Omental fat pad (tissue), 4 donors: ENCODE results near the gene TLCD3B. TPM values are rescaled to one million over a fixed set of nuclear protein-coding genes. Genes with fewer than 3 reads are reported as not detected.

Source experiments
- ATAC-seq: fragments of 150-250 bp; one replicate; pipeline ENCODE4 v1.9.1; 2016; ENCODE audit warnings: mild to moderate bottlenecking, moderate library complexity; ENCODE audit not compliant: low FRiP score
- DNase-seq: peaks from one replicate; pipeline ENCODE4 v3.0.0-alpha.2; 2019; ENCODE audit warnings: low spot score
- CTCF ChIP-seq, 3 donors: fragments of 450-650 bp; IDR thresholded peaks; one replicate each; pipeline ENCODE4 v1.5.1; 2016 to 2017; ENCODE audit warnings: antibody characterized with exemption in 3 of 3, mild to moderate bottlenecking in 3 of 3, moderate library complexity in 2 of 3
- total RNA-seq, 4 donors: library from RNA; depleted of rRNA; stranded (reverse); fragments of >200 nt; gene quantifications; one replicate each; pipeline ENCODE4 v1.1.0, GENCODE V29; 2016

TLCD3B gene
- total RNA-seq, 4 donors from 2014 or later, result not detected

GRCh38 chr16:30032083-30032819 lies 1.2 kb upstream of the TLCD3B start:
- no peak for DNase-seq
- peak in 2 of 3 donors; percentile 13 to 32 for TF ChIP-seq CTCF (IDR thresholded peaks at IDR 0.05)
- no peak for ATAC-seq

GRCh38 chr16:30031477-30031918 lies 427 bp upstream of the TLCD3B start:
- ATAC-seq (no peak), DNase-seq (no peak)
- TF ChIP-seq CTCF (IDR thresholded peaks at IDR 0.05), result no peak

- DNase-seq, result no peak
- TF ChIP-seq CTCF (IDR thresholded peaks at IDR 0.05), result no peak
Measured at GRCh38 chr16:30030011-30030685, 923 bp downstream of the TLCD3B start.

GRCh38 chr16:30028438-30029076 lies 2.5 kb downstream of the TLCD3B start:
- ATAC-seq (no peak), DNase-seq (no peak)
- TF ChIP-seq CTCF (IDR thresholded peaks at IDR 0.05), result no peak

More at GRCh38 chr16:30030011-30030685, 923 bp downstream of the TLCD3B start:
- ATAC-seq, result no peak

GRCh38 chr16:30027588-30028437 lies 3.3 kb downstream of the TLCD3B start:
- DNase-seq (no peak), ATAC-seq (no peak)
- TF ChIP-seq CTCF (IDR thresholded peaks at IDR 0.05), result no peak

- no peak for TF ChIP-seq CTCF (IDR thresholded peaks at IDR 0.05)
- DNase-seq, result no peak
- no peak for ATAC-seq
Measured at GRCh38 chr16:30026449-30026848, 4.6 kb downstream of the TLCD3B start.
